HEK293 (cell line): Measurements from ENCODE around the gene CEND1.
A peak's percentile ranks its signal among the peaks of the same experiment; 100 is the strongest.

Experiments
- CTCF ChIA-PET: fragments of 350-600 bp; formaldehyde crosslinking; extraction: SDS; loops from one replicate; lab custom pipeline; 2021; ENCODE audit warnings: antibody characterized with exemption; lab: Yijun Ruan, JAX
- POLR2A ChIA-PET: fragments of 300-600 bp; formaldehyde crosslinking; extraction: SDS; loops from one replicate; lab custom pipeline; 2020; ENCODE audit warnings: antibody characterized with exemption, inconsistent platforms; lab: Yijun Ruan, JAX
- H3K27ac ChIP-seq: fragments of 200-500 bp; sonication (Bioruptor generic); 2 replicates; pipeline ENCODE4 v1.5.1; 2014; ENCODE audit warnings: low read depth, low read length, control low read depth, inconsistent platforms; ENCODE audit errors: extremely low read depth
- H3K36me3 ChIP-seq, 2 experiments: fragments of 200-500 bp in 1 of 2; sonication (Bioruptor generic) in 1 of 2; 1 replicate in 1 of 2; 2 replicates in 1 of 2; pipeline ENCODE4 v1.5.1; 2014 to 2017; ENCODE audit warnings: inconsistent platforms in 2 of 2, low read length in 2 of 2; ENCODE audit not compliant: control insufficient read depth in 2 of 2, insufficient read depth in 1 of 2
- H3K4me1 ChIP-seq: fragments of 200-500 bp; sonication (Bioruptor generic); 2 replicates; pipeline ENCODE4 v1.5.1; 2014; ENCODE audit warnings: mild to moderate bottlenecking, low read length, inconsistent platforms; ENCODE audit not compliant: control insufficient read depth, insufficient read depth
- H3K4me3 ChIP-seq: 2 replicates; pipeline ENCODE4 v1.5.1; 2011; ENCODE audit warnings: low read depth, mild to moderate bottlenecking, control low read depth, low read length, moderate library complexity
- H3K9me3 ChIP-seq: fragments of 200-500 bp; sonication (Bioruptor generic); 2 replicates; pipeline ENCODE4 v1.5.1; 2014; ENCODE audit warnings: low read depth, low read length, inconsistent platforms; ENCODE audit not compliant: control insufficient read depth, insufficient read depth
- FEZF1 ChIP-seq: fragments of 450-650 bp; formaldehyde crosslinking; IDR thresholded peaks from 2 replicates; pipeline ENCODE4 v1.5.1; 2016; ENCODE audit warnings: missing biosample characterization, missing genetic modification characterization
- HOXD13 ChIP-seq: sonication (generic); formaldehyde crosslinking; IDR thresholded peaks from 2 replicates; pipeline ENCODE4 v1.8.0; 2022; ENCODE audit warnings: missing genetic modification reagents, borderline replicate concordance
- INSM2 ChIP-seq: fragments of 450-650 bp; formaldehyde crosslinking; IDR thresholded peaks from 2 replicates; pipeline ENCODE4 v1.5.1; 2016; ENCODE audit warnings: missing biosample characterization, missing genetic modification characterization
- KLF16 ChIP-seq: fragments of 450-650 bp; formaldehyde crosslinking; IDR thresholded peaks from 2 replicates; pipeline ENCODE4 v1.5.1; 2017; ENCODE audit warnings: missing biosample characterization, missing genetic modification characterization
- KLF17 ChIP-seq: fragments of 450-650 bp; formaldehyde crosslinking; IDR thresholded peaks from 2 replicates; pipeline ENCODE4 v1.5.1; 2016; ENCODE audit warnings: missing biosample characterization, missing genetic modification characterization
- MZF1 ChIP-seq: fragments of 450-650 bp; formaldehyde crosslinking; IDR thresholded peaks from 2 replicates; pipeline ENCODE4 v1.5.1; 2017; ENCODE audit warnings: missing biosample characterization, missing genetic modification characterization, borderline replicate concordance
- RBAK ChIP-seq: fragments of 450-650 bp; formaldehyde crosslinking; IDR thresholded peaks from 2 replicates; pipeline ENCODE4 v1.5.1; 2016; ENCODE audit warnings: missing biosample characterization, missing genetic modification characterization
- REPIN1 ChIP-seq: fragments of 450-650 bp; formaldehyde crosslinking; IDR thresholded peaks from 2 replicates; pipeline ENCODE4 v1.5.1; 2017; ENCODE audit warnings: missing biosample characterization, missing genetic modification characterization, low read depth
- SETDB1 ChIP-seq: IDR thresholded peaks from one replicate; pipeline ENCODE4 v1.6.1; 2017; ENCODE audit warnings: mild to moderate bottlenecking, low read length, moderate library complexity, mixed read lengths; ENCODE audit not compliant: insufficient read length
- SP2 ChIP-seq: fragments of 450-650 bp; formaldehyde crosslinking; IDR thresholded peaks from 2 replicates; pipeline ENCODE4 v1.5.1; 2016; ENCODE audit warnings: missing biosample characterization, missing genetic modification characterization
- ZBTB21 ChIP-seq: fragments of 450-650 bp; formaldehyde crosslinking; IDR thresholded peaks from 2 replicates; pipeline ENCODE4 v1.5.1; 2017; ENCODE audit warnings: missing biosample characterization, missing genetic modification characterization
- ZBTB8A ChIP-seq: fragments of 450-650 bp; formaldehyde crosslinking; IDR thresholded peaks from 2 replicates; pipeline ENCODE4 v1.5.1; 2016; ENCODE audit warnings: missing biosample characterization, missing genetic modification characterization
- ZFP37 ChIP-seq: fragments of 450-650 bp; formaldehyde crosslinking; IDR thresholded peaks from 2 replicates; pipeline ENCODE4 v1.5.1; 2016; ENCODE audit warnings: missing biosample characterization, missing genetic modification characterization
- ZIC2 ChIP-seq: fragments of 450-650 bp; formaldehyde crosslinking; IDR thresholded peaks from 2 replicates; pipeline ENCODE4 v1.5.1; 2016; ENCODE audit warnings: missing biosample characterization, missing genetic modification characterization
- ZNF114 ChIP-seq: fragments of 450-650 bp; formaldehyde crosslinking; IDR thresholded peaks from 2 replicates; pipeline ENCODE4 v1.5.0; 2017; ENCODE audit warnings: missing biosample characterization, missing genetic modification characterization
- ZNF133 ChIP-seq: fragments of 450-650 bp; formaldehyde crosslinking; IDR thresholded peaks from 2 replicates; pipeline ENCODE4 v1.5.1; 2016; ENCODE audit warnings: missing biosample characterization, missing genetic modification characterization
- ZNF146 ChIP-seq: fragments of 450-650 bp; formaldehyde crosslinking; IDR thresholded peaks from 2 replicates; pipeline ENCODE4 v1.5.1; 2016; ENCODE audit warnings: missing biosample characterization, missing genetic modification characterization
- ZNF157 ChIP-seq: fragments of 450-650 bp; formaldehyde crosslinking; IDR thresholded peaks from 2 replicates; pipeline ENCODE4 v1.5.1; 2016; ENCODE audit warnings: missing biosample characterization, missing genetic modification characterization
- ZNF16 ChIP-seq: fragments of 450-650 bp; formaldehyde crosslinking; IDR thresholded peaks from 2 replicates; pipeline ENCODE4 v1.5.1; 2016; ENCODE audit warnings: low read depth, missing biosample characterization, missing genetic modification characterization
- ZNF174 ChIP-seq: fragments of 450-650 bp; formaldehyde crosslinking; IDR thresholded peaks from 2 replicates; pipeline ENCODE4 v1.5.0; 2017; ENCODE audit warnings: missing biosample characterization, mild to moderate bottlenecking, missing genetic modification characterization
- ZNF335 ChIP-seq: fragments of 450-650 bp; formaldehyde crosslinking; conservative IDR thresholded peaks from 2 replicates; pipeline ENCODE4 v1.5.1; 2016; ENCODE audit warnings: missing biosample characterization, missing genetic modification characterization
- ZNF423 ChIP-seq: fragments of 450-650 bp; formaldehyde crosslinking; IDR thresholded peaks from 2 replicates; pipeline ENCODE4 v1.5.1; 2016; ENCODE audit warnings: missing biosample characterization, missing genetic modification characterization
- ZNF426 ChIP-seq: fragments of 450-650 bp; formaldehyde crosslinking; IDR thresholded peaks from 2 replicates; pipeline ENCODE4 v1.5.1; 2017; ENCODE audit warnings: missing biosample characterization, missing genetic modification characterization, mild to moderate bottlenecking, inconsistent platforms, moderate library complexity
- ZNF530 ChIP-seq: fragments of 450-650 bp; formaldehyde crosslinking; IDR thresholded peaks from 2 replicates; pipeline ENCODE4 v1.5.1; 2016; ENCODE audit warnings: low read depth, missing biosample characterization, missing genetic modification characterization
- ZNF558 ChIP-seq: fragments of 450-650 bp; formaldehyde crosslinking; IDR thresholded peaks from 2 replicates; pipeline ENCODE4 v1.5.1; 2016; ENCODE audit warnings: missing biosample characterization, missing genetic modification characterization
- ZNF560 ChIP-seq: fragments of 450-650 bp; formaldehyde crosslinking; IDR thresholded peaks from 2 replicates; pipeline ENCODE4 v1.5.1; 2017; ENCODE audit warnings: missing biosample characterization, missing genetic modification characterization, borderline replicate concordance
- ZNF660 ChIP-seq: fragments of 450-650 bp; IDR thresholded peaks from 2 replicates; pipeline ENCODE4 v1.5.1; 2018; ENCODE audit warnings: missing biosample characterization, mild to moderate bottlenecking, missing genetic modification characterization
- ZNF692 ChIP-seq: fragments of 450-650 bp; formaldehyde crosslinking; IDR thresholded peaks from 2 replicates; pipeline ENCODE4 v1.5.1; 2016; ENCODE audit warnings: missing biosample characterization, missing genetic modification characterization
- ZNF747 ChIP-seq: fragments of 450-650 bp; formaldehyde crosslinking; IDR thresholded peaks from 2 replicates; pipeline ENCODE4 v1.5.1; 2016; ENCODE audit warnings: missing biosample characterization, missing genetic modification characterization
- ZNF830 ChIP-seq: fragments of 450-650 bp; IDR thresholded peaks from 2 replicates; pipeline ENCODE4 v1.5.0; 2018; ENCODE audit warnings: missing biosample characterization, missing genetic modification characterization, low read depth, mild to moderate bottlenecking, moderate library complexity
- ZSCAN30 ChIP-seq: fragments of 450-650 bp; IDR thresholded peaks from 2 replicates; pipeline ENCODE4 v1.5.1; 2018; ENCODE audit warnings: missing biosample characterization, mild to moderate bottlenecking, missing genetic modification characterization, moderate library complexity
- ZXDB ChIP-seq: fragments of 450-650 bp; formaldehyde crosslinking; IDR thresholded peaks from 2 replicates; pipeline ENCODE4 v1.5.1; 2016; ENCODE audit warnings: missing biosample characterization, missing genetic modification characterization
- TF ChIP-seq, protein P1 (sequence below): fragments of 450-650 bp; formaldehyde crosslinking; IDR thresholded peaks from 2 replicates; pipeline ENCODE4 v1.5.1; 2016; ENCODE audit warnings: missing biosample characterization, missing genetic modification characterization

The CEND1 gene

DNA sequence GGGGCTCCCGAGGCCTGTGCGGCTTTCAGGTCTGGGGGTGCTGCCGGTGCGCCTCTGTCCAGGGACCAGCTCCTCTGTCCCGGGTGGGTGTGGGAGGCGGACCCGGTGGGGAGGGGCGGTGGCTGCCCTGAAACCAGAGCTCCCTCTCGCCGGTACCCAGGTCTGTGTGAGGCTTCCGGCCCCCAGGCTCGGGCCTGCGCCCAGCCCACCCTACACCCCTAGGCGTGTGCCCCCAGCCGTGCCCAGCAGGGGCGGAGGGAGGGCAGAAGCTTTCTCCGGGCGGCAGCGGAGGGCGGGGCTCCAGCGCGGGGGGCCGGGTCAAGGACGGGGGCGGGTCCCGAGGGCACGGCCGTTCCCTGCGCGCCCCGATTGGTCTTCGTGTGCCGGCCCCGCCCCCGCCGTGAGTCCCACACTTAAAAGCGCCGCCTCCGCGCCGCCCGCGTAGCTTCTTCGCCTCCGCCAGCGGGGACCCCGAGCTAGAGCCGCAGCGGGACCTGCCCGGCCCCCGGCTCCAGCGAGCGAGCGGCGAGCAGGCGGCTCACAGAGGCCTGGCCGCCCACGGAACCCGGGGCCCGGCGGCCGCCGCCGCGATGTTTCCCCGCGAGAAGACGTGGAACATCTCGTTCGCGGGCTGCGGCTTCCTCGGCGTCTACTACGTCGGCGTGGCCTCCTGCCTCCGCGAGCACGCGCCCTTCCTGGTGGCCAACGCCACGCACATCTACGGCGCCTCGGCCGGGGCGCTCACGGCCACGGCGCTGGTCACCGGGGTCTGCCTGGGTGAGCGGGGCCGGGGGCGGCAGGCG, 29.4 kb upstream of the CEND1 start:
- ChIA-PET POLR2A (interaction anchor here (0.7 to 11.4 kb wide), 18 partner anchors 9 to 612 kb away, joined by 3 to 202 read pairs (median 6); partner anchors contain the start of genes BET1L, CD151, CEND1 and CRACR2B), CTCF (interaction anchor here (0.9 to 2.1 kb wide), 2 partner anchors 15 to 21 kb away, joined by 3 to 5 read pairs; partner anchors contain the start of gene PIDD1)
- Histone ChIP-seq H3K9me3 (no peaks in the 10 kb centered on the region), H3K4me3 (peak overlapping the region; percentile 94), H3K36me3 (peaks cover 4 to 37% of the 10 kb centered on the region in 2 experiments; a peak in 2 of 3 replicates), H3K27ac (peak overlapping the region; percentile 81), H3K4me1 (0 out of 2 replicates have a peak, but pooled peaks cover 3% of the 10 kb centered on the region)
- TF ChIP-seq ZBTB21 (no peak), ZNF830 (tag by site-specific recombination) (no peak), ZIC2 (tag by site-specific recombination) (peak; percentile 67), ZNF157 (no peak), ZNF174 (no peak), ZNF747 (tag by site-specific recombination) (no peak), ZNF335 (tag by site-specific recombination) (no peak), ZNF133 (tag by site-specific recombination) (no peak), ZXDB (no peak), KLF16 (tag by site-specific recombination) (0 out of 2 replicates have a peak, but pooled peaks have one; percentile 34), RBAK (tag by site-specific recombination) (no peak), ZNF530 (tag by site-specific recombination) (no peak), ZNF558 (tag by site-specific recombination) (no peak), KLF17 (tag by site-specific recombination) (no peak), ZNF660 (tag by site-specific recombination) (peak; percentile 30; the same call in 1 of the 2 replicates), ZFP37 (tag by site-specific recombination) (no peak), ZNF16 (tag by site-specific recombination) (no peak), HOXD13 (no peak), ZBTB8A (tag by site-specific recombination) (peak; percentile 90), ZNF560 (tag by site-specific recombination) (no peak), ZSCAN30 (peak; percentile 20; the same call in 1 of the 2 replicates), MZF1 (tag by site-specific recombination) (no peak), REPIN1 (no peak), ZNF146 (tag by site-specific recombination) (no peak), ZNF114 (tag by site-specific recombination) (no peak), ZNF692 (tag by site-specific recombination) (no peak), ZNF426 (no peak), SETDB1 (no peak), FEZF1 (tag by site-specific recombination) (no peak), INSM2 (tag by site-specific recombination) (no peak), ZNF423 (peak; percentile 89), SP2 (tag by site-specific recombination) (peak; percentile 55)
- TF ChIP-seq, protein P1, sequence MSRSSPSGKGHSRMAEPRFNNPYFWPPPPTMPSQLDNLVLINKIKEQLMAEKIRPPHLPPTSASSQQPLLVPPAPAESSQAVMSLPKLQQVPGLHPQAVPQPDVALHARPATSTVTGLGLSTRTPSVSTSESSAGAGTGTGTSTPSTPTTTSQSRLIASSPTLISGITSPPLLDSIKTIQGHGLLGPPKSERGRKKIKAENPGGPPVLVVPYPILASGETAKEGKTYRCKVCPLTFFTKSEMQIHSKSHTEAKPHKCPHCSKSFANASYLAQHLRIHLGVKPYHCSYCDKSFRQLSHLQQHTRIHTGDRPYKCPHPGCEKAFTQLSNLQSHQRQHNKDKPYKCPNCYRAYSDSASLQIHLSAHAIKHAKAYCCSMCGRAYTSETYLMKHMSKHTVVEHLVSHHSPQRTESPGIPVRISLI: no peak
